C4-2B (cell line): ENCODE data around the gene USP6NL.

Experiments
- ZFX ChIP-seq: fragments of 450-650 bp; IDR thresholded peaks from 2 replicates; pipeline ENCODE4 v1.6.1; 2017
- TF ChIP-seq, protein P1 (sequence below): fragments of 450-650 bp; conservative IDR thresholded peaks from 2 replicates; pipeline ENCODE4 v1.5.1; 2017; ENCODE audit warnings: mild to moderate bottlenecking

DNA sequence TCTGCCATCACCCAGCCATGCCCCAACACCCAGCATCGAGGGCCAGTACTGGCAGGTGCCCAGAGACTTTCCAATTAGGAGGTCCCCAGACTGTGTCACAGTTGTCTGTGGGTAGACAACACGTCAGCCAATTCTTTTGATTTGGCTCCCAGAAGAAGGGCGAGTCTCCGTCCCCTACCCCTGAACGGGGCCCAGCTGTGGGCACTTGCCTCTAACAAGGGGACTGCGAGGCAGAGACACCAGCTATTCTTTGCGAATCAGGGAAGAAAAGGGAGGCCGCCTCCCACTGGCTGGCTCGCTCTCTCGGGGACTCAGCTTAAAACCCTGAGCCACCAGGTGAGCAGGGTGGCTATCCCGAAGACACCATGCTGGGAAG is 167.3 kb downstream of the USP6NL start:
- TF ChIP-seq, protein P1, sequence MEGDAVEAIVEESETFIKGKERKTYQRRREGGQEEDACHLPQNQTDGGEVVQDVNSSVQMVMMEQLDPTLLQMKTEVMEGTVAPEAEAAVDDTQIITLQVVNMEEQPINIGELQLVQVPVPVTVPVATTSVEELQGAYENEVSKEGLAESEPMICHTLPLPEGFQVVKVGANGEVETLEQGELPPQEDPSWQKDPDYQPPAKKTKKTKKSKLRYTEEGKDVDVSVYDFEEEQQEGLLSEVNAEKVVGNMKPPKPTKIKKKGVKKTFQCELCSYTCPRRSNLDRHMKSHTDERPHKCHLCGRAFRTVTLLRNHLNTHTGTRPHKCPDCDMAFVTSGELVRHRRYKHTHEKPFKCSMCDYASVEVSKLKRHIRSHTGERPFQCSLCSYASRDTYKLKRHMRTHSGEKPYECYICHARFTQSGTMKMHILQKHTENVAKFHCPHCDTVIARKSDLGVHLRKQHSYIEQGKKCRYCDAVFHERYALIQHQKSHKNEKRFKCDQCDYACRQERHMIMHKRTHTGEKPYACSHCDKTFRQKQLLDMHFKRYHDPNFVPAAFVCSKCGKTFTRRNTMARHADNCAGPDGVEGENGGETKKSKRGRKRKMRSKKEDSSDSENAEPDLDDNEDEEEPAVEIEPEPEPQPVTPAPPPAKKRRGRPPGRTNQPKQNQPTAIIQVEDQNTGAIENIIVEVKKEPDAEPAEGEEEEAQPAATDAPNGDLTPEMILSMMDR, result no peak
- TF ChIP-seq ZFX, result no peak
